Karpas-422 (cell line): ENCODE data around the gene PPP1R15A. TPM values are rescaled to one million over a fixed set of nuclear protein-coding genes. Genes with fewer than 3 reads are reported as not detected.

ENCODE experiments used
- DNase-seq: peaks from one replicate; pipeline ENCODE4 v3.0.0-alpha.2; 2015
- H2AFZ ChIP-seq: fragments of 200-600 bp; sonication (generic); 2 replicates; pipeline ENCODE4 v1.6.1; 2014; ENCODE audit warnings: antibody characterized with exemption, low read length, mixed read lengths
- H3K27ac ChIP-seq: fragments of 200-600 bp; sonication (generic); 2 replicates; pipeline ENCODE4 v1.5.1; 2014; ENCODE audit warnings: mild to moderate bottlenecking, low read length, moderate library complexity
- H3K27me3 ChIP-seq: fragments of 200-600 bp; sonication (generic); 2 replicates; pipeline ENCODE4 v1.6.1; 2014; ENCODE audit warnings: low read length, mixed read lengths
- H3K36me3 ChIP-seq: fragments of 200-600 bp; sonication (generic); 2 replicates; pipeline ENCODE4 v1.6.1; 2014; ENCODE audit warnings: low read length, mixed read lengths; ENCODE audit not compliant: insufficient read depth
- H3K4me1 ChIP-seq: fragments of 200-600 bp; sonication (generic); 2 replicates; pipeline ENCODE4 v1.6.1; 2014; ENCODE audit warnings: mild to moderate bottlenecking, low read length, mixed read lengths
- H3K4me2 ChIP-seq: fragments of 200-600 bp; sonication (generic); 2 replicates; pipeline ENCODE4 v1.6.1; 2014; ENCODE audit warnings: low read length, low read depth, mild to moderate bottlenecking; ENCODE audit not compliant: poor library complexity, severe bottlenecking
- H3K4me3 ChIP-seq: fragments of 200-600 bp; sonication (generic); 2 replicates; pipeline ENCODE4 v1.5.1; 2014; ENCODE audit warnings: mild to moderate bottlenecking, antibody characterized with exemption, low read length, mixed read lengths
- H3K79me2 ChIP-seq: fragments of 200-600 bp; sonication (generic); 2 replicates; pipeline ENCODE4 v1.6.1; 2014; ENCODE audit warnings: mild to moderate bottlenecking, low read length, mixed read lengths
- H3K9ac ChIP-seq: fragments of 200-600 bp; sonication (generic); 2 replicates; pipeline ENCODE4 v1.6.0; 2014; ENCODE audit warnings: low read length
- H3K9me2 ChIP-seq: fragments of 200-600 bp; sonication (generic), shearing (Covaris generic); replicated peaks from 2 replicates; pipeline ENCODE4 v1.6.0; 2014; ENCODE audit warnings: mild to moderate bottlenecking, low read length, moderate library complexity; ENCODE audit not compliant: insufficient read depth
- H3K9me3 ChIP-seq: fragments of 300-700, 200-600 bp; sonication (generic); 2 replicates; pipeline ENCODE4 v1.6.1; 2014; ENCODE audit warnings: low read length, mixed read lengths
- H4K20me1 ChIP-seq: fragments of 200-600 bp; sonication (generic); 2 replicates; pipeline ENCODE4 v1.6.1; 2014; ENCODE audit warnings: mild to moderate bottlenecking, antibody characterized with exemption, low read length, low read depth; ENCODE audit not compliant: insufficient read depth
- total RNA-seq: library from RNA; depleted of rRNA; stranded (reverse); fragments of >200 nt; shearing (Covaris generic); gene quantifications from 2 replicates; pipeline ENCODE4 v1.2.3, GENCODE V29; 2014; ENCODE audit warnings: low replicate concordance

The PPP1R15A gene
- total RNA-seq, 1 experiment from 2014 or later, result 22.6 TPM

DNA sequence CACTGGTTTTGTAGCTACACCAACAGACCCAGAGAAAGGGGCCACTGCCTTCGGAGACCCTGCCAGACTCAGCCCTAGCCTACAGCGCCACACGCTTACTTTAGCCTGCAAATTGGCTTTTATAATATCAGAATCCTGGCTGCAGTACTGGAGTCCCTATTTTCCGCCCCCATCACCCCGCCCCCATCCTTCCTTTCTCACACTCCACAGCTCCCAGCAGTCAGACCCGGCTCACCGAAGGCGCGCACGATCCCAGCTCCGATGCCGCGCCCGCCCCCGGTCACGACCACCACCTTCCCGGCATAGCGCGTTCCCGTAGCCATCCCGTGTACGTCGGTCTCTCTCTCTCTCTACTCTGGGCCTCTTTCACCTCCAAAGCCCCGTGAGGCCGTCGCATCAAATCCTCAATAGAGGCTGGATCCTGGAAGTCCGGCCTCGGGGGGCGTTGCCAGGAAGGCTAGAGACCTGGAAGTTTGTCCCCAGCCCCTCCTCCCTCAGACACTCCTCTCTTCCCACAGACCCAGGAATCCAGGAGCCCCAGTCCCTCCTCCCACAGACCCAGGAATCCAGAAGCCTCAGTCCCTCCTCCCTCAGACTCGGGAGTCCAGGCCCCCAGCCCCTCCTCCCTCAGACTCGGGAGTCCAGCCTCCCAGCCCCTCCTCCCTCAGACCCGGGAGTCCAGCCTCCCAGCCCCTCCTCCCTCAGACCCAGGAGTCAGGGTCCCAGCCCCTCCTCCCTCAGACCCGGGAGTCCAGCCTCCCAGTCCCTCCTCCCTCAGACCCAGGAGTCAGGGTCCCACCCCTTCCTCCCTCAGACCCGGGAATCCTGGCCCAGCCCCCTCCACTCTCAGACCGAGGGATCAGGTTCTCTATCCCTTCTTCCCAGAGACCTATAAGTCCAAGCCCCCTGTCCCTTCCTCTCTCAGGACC is 35.9 kb upstream of the PPP1R15A start, which contains the start of gene HSD17B14:
Gene HSD17B14 (minus strand): TSS at position 403 of the 929 bp plus-strand sequence. CDS start 80 bp downstream, at position 323.
- H3K9me3 ChIP-seq, result no peaks in the 10 kb centered on the region
- H3K9ac ChIP-seq, result peak within 1 kb of the TSS; percentile 63
- no peaks in the 10 kb centered on the region for H4K20me1 ChIP-seq
- H3K4me2 ChIP-seq, result peak within 1 kb of the TSS; percentile 77
- no peaks in the 10 kb centered on the region for H3K9me2 ChIP-seq
- no peaks in the 10 kb centered on the region for H3K27me3 ChIP-seq
- H3K36me3 ChIP-seq, result no peaks in the 10 kb centered on the region
- DNase-seq, result peak; percentile 38
- H3K79me2 ChIP-seq, result no peaks in the 10 kb centered on the region
- no peak within 1 kb of the TSS for H3K27ac ChIP-seq
- peak within 1 kb of the TSS; percentile 58; the same call in 1 of the 2 replicates for H3K4me3 ChIP-seq
- H2AFZ ChIP-seq, result peak within 1 kb of the TSS; percentile 91
- H3K4me1 ChIP-seq, result peaks cover 16% of the 10 kb centered on the region

DNA sequence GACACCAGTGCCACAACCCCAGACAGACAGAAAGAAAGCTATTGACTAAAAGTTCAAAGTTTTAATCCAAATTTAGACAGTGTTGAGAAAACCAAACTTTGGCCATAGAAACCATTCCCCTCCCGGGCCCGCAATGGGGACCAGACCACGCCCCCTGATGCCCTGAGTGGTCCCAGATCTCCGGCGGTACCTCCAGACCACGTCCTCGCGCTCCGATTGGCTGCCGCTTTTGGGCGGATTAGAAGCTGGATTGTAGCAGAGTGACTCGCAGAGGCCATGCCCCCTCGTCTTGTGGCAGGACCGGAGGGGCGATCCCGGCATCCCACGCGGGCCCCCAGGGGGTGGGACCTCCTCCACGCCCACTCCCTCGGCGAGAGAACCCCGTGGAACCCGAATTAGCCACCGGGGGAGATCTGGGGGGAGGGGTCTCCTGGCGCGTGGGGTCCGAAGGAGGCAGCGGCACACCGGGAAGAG is 35.1 kb upstream of the PPP1R15A start:
- no peak overlapping the region for H3K27ac ChIP-seq
- H3K4me1 ChIP-seq, result peaks cover 16% of the 10 kb centered on the region
- no peaks in the 10 kb centered on the region for H3K9me3 ChIP-seq
- H3K4me3 ChIP-seq, result peak overlapping the region; percentile 58; the same call in 1 of the 2 replicates
- H2AFZ ChIP-seq, result peak overlapping the region; percentile 91
- peak overlapping the region; percentile 77 for H3K4me2 ChIP-seq
- peak overlapping the region; percentile 63 for H3K9ac ChIP-seq
- no peaks in the 10 kb centered on the region for H3K9me2 ChIP-seq
- no peaks in the 10 kb centered on the region for H3K27me3 ChIP-seq
- no peaks in the 10 kb centered on the region for H3K36me3 ChIP-seq
- no peaks in the 10 kb centered on the region for H4K20me1 ChIP-seq
- no peaks in the 10 kb centered on the region for H3K79me2 ChIP-seq
- DNase-seq, result peak; percentile 97

DNA sequence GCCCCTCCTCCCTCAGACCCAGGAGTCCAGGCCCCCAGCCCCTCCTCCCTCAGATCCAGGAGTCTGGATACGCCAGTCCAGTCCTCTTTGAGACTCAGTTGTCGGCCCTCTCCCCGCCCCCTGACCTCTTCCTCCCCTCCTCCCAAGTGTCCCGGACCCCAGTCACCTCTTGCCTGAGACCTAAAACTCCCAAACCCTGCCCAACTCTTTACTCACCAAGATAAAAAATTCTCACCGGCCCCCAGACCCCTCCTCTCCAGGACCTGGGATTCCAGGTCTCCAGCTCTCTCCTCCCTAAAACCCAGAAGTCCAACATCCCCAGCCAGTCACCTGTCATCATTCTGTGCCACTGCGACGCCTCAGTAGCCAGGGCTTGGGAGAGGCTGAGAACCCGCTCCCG is 34.5 kb upstream of the PPP1R15A start:
- no peaks in the 10 kb centered on the region for H4K20me1 ChIP-seq
- H3K27me3 ChIP-seq, result no peaks in the 10 kb centered on the region
- H3K9me2 ChIP-seq, result no peaks in the 10 kb centered on the region
- peaks cover 16% of the 10 kb centered on the region for H3K4me1 ChIP-seq
- H3K36me3 ChIP-seq, result no peaks in the 10 kb centered on the region
- H2AFZ ChIP-seq, result no peak overlapping the region
- H3K27ac ChIP-seq, result no peak overlapping the region
- H3K4me3 ChIP-seq, result no peak overlapping the region
- DNase-seq, result peak; percentile 40
- no peaks in the 10 kb centered on the region for H3K79me2 ChIP-seq
- no peak overlapping the region for H3K9ac ChIP-seq
- no peaks in the 10 kb centered on the region for H3K9me3 ChIP-seq
- no peak overlapping the region for H3K4me2 ChIP-seq

GRCh38 chr19:48841047-48841446 is 31.2 kb upstream of the PPP1R15A start:
- Histone ChIP-seq H3K27ac (no peak overlapping the region), H3K4me3 (no peak overlapping the region), H2AFZ (no peak overlapping the region), H4K20me1 (no peaks in the 10 kb centered on the region), H3K4me1 (peaks cover 13% of the 10 kb centered on the region), H3K36me3 (no peaks in the 10 kb centered on the region), H3K9ac (no peak overlapping the region), H3K4me2 (no peak overlapping the region), H3K79me2 (no peaks in the 10 kb centered on the region), H3K9me2 (no peaks in the 10 kb centered on the region), H3K27me3 (no peaks in the 10 kb centered on the region), H3K9me3 (no peaks in the 10 kb centered on the region)
- no peak for DNase-seq

- Histone ChIP-seq H3K4me3 (no peak overlapping the region), H3K27me3 (no peaks in the 10 kb centered on the region), H3K36me3 (no peaks in the 10 kb centered on the region), H4K20me1 (no peaks in the 10 kb centered on the region), H3K79me2 (no peaks in the 10 kb centered on the region), H3K4me1 (peaks cover 9% of the 10 kb centered on the region), H3K9me2 (no peaks in the 10 kb centered on the region), H3K4me2 (no peak overlapping the region), H3K9ac (no peak overlapping the region), H3K9me3 (no peaks in the 10 kb centered on the region), H3K27ac (no peak overlapping the region), H2AFZ (no peak overlapping the region)
- no peak for DNase-seq
Observed at GRCh38 chr19:48841571-48841970, 30.6 kb upstream of the PPP1R15A start.

GRCh38 chr19:48842789-48843162 is 29.4 kb upstream of the PPP1R15A start:
- no peaks in the 10 kb centered on the region for H3K9me2 ChIP-seq
- no peaks in the 10 kb centered on the region for H4K20me1 ChIP-seq
- peak; percentile 91 for DNase-seq
- no peaks in the 10 kb centered on the region for H3K27me3 ChIP-seq
- H3K27ac ChIP-seq, result no peak overlapping the region
- no peaks in the 10 kb centered on the region for H3K79me2 ChIP-seq
- no peaks in the 10 kb centered on the region for H3K36me3 ChIP-seq
- H3K4me3 ChIP-seq, result no peak overlapping the region
- H3K9ac ChIP-seq, result no peak overlapping the region
- no peaks in the 10 kb centered on the region for H3K9me3 ChIP-seq
- H2AFZ ChIP-seq, result no peak overlapping the region
- no peaks in the 10 kb centered on the region for H3K4me1 ChIP-seq
- no peak overlapping the region for H3K4me2 ChIP-seq

GRCh38 chr19:48844472-48844871 is 27.7 kb upstream of the PPP1R15A start:
- DNase-seq, result peak; percentile 82
- Histone ChIP-seq H3K9me3 (no peaks in the 10 kb centered on the region), H3K9ac (no peak overlapping the region), H3K4me2 (no peak overlapping the region), H3K27me3 (no peaks in the 10 kb centered on the region), H3K4me3 (no peak overlapping the region), H3K4me1 (no peaks in the 10 kb centered on the region), H3K36me3 (no peaks in the 10 kb centered on the region), H3K9me2 (no peaks in the 10 kb centered on the region), H2AFZ (no peak overlapping the region), H3K79me2 (no peaks in the 10 kb centered on the region), H3K27ac (no peak overlapping the region), H4K20me1 (no peaks in the 10 kb centered on the region)

DNA sequence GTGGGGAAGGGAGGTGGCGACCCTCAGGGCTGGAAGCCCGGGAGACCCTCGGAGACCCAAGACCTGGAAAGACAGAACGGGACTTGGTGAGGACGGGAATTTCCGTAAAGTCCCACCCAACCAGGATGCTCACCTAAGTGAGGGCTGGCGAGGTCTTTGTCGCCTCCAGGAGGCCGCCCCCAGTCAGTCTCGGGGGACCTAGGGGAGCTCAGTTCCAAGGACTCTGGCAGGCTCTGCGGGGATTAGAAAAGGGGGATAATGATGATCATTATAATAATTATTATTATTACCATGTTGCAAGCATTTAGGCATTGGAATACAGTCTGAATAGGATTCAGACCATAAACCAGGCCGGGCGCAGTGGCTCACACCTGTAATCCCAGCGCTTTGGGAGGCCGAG is 26.8 kb upstream of the PPP1R15A start:
- no peak overlapping the region for H3K4me2 ChIP-seq
- H3K79me2 ChIP-seq, result no peaks in the 10 kb centered on the region

More for the DNA sequence above, 26.8 kb upstream of the PPP1R15A start:
- Histone ChIP-seq H2AFZ (no peak overlapping the region), H3K4me1 (no peaks in the 10 kb centered on the region), H3K27me3 (no peaks in the 10 kb centered on the region), H3K9me3 (no peaks in the 10 kb centered on the region), H4K20me1 (no peaks in the 10 kb centered on the region), H3K36me3 (no peaks in the 10 kb centered on the region), H3K9ac (no peak overlapping the region), H3K4me3 (no peak overlapping the region), H3K27ac (no peak overlapping the region), H3K9me2 (no peaks in the 10 kb centered on the region)
- DNase-seq, result no peak
